SK-N-MC (cell line): Measurements from ENCODE around the gene LINGO4.
A peak's percentile ranks its signal among the peaks of the same experiment; 100 is the strongest.
"Not testable (repeated sequence)": the region's sequence is repeated elsewhere in the genome, so short reads cannot be mapped to it uniquely, and the experiment has no call there.

Experiments used
- DNase-seq: peaks from one replicate; pipeline ENCODE4 v3.0.0-alpha.2; 2011; ENCODE audit warnings: low read depth, low spot score
- H3K27ac ChIP-seq: fragments of 200-600 bp; sonication (generic); 2 replicates; pipeline ENCODE4 v1.5.1; 2016; ENCODE audit warnings: mixed run types
- H3K36me3 ChIP-seq: fragments of 200-600 bp; sonication (generic); 2 replicates; pipeline ENCODE4 v1.6.1; 2017; ENCODE audit warnings: antibody characterized with exemption, low read length, mixed read lengths; ENCODE audit not compliant: insufficient read depth
- H3K4me3 ChIP-seq: fragments of 200-600 bp; sonication (generic); 2 replicates; pipeline ENCODE4 v1.5.1; 2016
- H3K9ac ChIP-seq: fragments of 200-600 bp; sonication (generic); 2 replicates; pipeline ENCODE4 v1.8.0; 2017; ENCODE audit warnings: mixed run types, mixed read lengths; ENCODE audit not compliant: insufficient read length
- H3K9me3 ChIP-seq: fragments of 200-600 bp; sonication (generic); 2 replicates; pipeline ENCODE4 v1.6.1; 2017; ENCODE audit warnings: low read depth, mild to moderate bottlenecking, antibody characterized with exemption, low read length, moderate library complexity, mixed read lengths
- EZH2 ChIP-seq: fragments of 200-600 bp; sonication (generic); IDR thresholded peaks from one replicate; pipeline ENCODE4 v1.6.1; 2017; ENCODE audit warnings: antibody characterized with exemption
- FOXP2 ChIP-seq: optimal IDR thresholded peaks from 2 replicates; pipeline ENCODE3; 2011; ENCODE audit warnings: mild to moderate bottlenecking, moderate library complexity; ENCODE audit not compliant: insufficient read depth; ENCODE audit errors: extremely low read length, control extremely low read depth
- POLR2AphosphoS5 ChIP-seq: IDR thresholded peaks from 2 replicates; pipeline ENCODE4 v1.6.1; 2012; ENCODE audit warnings: mild to moderate bottlenecking, low read depth, low read length, borderline replicate concordance

Gene LINGO4

DNA sequence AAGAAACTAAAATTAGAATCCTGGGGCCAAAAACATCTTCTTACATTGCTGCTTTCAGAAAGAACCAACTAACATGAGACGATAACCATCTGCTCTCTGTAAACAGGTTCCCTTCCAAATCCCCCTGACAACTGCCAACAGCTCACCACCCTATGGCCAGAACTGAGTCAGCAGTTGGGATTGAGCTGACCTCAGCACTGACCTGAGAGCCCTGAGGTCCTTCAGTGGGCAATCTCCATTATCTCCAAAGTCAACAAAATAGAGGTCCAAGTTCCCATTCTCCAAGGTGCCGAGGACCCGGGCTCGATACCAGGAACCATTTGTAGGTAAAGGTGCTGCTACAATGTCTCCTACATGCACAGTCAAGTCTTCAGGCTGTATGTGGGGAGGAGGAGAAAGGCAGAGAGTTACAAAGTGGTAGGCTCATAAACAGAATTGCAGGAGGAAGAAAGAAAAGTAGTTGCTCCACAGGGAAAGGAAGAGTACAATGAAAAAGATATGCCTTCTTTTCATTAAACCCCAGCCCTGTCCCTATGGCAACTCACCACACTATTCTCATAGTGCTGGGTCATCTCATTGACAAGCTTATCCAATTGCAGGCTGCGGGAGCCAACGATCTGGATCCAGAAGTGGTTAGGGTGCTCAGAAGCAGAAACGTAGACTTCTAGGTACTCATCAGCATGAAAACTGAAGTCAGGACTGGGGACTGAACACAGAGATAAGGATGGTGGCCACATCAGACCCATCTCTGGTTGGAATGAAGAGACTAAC lies 29.1 kb downstream of the LINGO4 start:
- no peak for TF ChIP-seq EZH2
- no peak for TF ChIP-seq POLR2AphosphoS5
- TF ChIP-seq FOXP2: no peak
- H3K9me3 ChIP-seq: no peaks in the 10 kb centered on the region
- no peak overlapping the region for H3K27ac ChIP-seq
- H3K36me3 ChIP-seq: no peaks in the 10 kb centered on the region
- H3K9ac ChIP-seq: no peak overlapping the region
- DNase-seq: no peak
- H3K4me3 ChIP-seq: no peak overlapping the region

DNA sequence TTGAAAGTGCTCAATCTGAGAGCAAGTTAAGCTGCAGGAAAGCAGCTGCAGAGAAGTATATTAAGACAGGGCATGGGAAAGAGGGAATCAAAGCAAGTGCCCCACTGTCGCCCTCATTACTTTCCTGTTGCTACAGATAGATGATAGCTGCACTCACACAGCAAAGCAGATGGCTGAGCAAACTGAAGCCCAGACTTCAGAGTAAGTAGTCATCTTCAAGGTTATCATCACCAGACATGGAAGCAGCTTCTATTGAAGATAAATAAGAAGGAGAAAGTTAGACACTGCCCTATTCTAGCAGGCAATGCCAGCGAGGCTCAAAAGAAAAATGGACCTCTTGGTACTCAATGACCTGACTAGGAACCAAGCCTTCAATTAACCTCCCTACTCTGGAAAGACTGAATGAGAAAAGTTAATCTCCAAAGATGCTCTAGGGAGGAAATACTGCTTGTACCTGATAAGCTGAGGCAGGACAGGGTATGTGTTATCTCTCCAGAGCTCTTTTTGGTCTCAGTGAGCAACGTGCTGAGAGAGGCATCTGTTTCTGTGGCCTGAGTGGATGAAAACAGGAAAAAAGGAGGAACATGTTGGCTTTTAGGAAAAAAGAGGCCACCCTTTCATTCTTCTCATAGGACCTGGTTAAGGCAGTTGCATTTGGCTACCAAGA lies 30.8 kb downstream of the LINGO4 start:
- no peak overlapping the region for H3K27ac ChIP-seq
- H3K36me3 ChIP-seq: no peaks in the 10 kb centered on the region
- TF ChIP-seq EZH2 (no peak), FOXP2 (no peak), POLR2AphosphoS5 (no peak)
- no peak overlapping the region for H3K9ac ChIP-seq
- DNase-seq: no peak
- H3K4me3 ChIP-seq: no peak overlapping the region
- H3K9me3 ChIP-seq: no peaks in the 10 kb centered on the region

DNA sequence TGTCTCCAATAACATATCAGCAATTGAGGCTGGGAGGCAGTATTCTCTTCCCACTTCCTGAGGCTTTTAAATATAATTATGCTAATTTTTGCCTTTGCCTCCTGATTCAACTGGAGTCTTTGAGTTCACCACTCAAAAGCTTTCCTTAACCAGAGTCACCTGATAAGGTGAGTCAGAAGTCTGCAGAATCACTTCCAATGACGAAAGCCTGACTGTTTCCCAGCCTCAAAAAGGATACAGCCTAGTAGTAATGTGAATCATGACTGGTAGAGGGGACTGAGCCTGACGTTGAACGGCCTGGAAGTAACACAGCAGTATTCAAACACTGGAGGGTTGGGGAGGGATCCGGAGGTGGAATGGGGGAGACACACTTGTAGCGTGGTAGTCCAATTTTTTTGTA lies 31.5 kb downstream of the LINGO4 start:
- no peak overlapping the region for H3K27ac ChIP-seq
- H3K4me3 ChIP-seq: no peak overlapping the region
- no peaks in the 10 kb centered on the region for H3K9me3 ChIP-seq
- H3K36me3 ChIP-seq: no peaks in the 10 kb centered on the region
- no peak for DNase-seq
- TF ChIP-seq FOXP2 (no peak), EZH2 (no peak), POLR2AphosphoS5 (no peak)
- H3K9ac ChIP-seq: no peak overlapping the region

DNA sequence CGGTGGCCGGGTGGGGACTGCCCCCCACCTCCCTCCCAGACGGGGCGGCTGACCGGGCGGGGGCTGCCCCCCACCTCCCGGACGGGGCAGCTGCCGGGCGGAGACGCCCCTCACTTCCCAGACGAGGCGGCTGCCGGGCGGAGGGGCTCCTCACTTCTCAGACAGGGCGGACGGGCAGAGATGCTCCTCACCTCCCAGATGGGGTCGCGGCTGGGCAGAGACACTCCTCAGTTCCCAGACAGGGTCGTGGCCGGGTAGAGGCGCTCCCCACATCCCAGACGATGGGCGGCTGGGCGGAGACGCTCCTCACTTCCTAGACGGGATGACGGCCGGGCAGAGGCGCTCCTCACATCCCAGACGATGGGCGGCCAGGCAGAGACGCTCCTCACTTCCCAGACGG lies 35.9 kb downstream of the LINGO4 start:
- not testable (repeated sequence) for H3K36me3 ChIP-seq, H3K27ac ChIP-seq, H3K9ac ChIP-seq, H3K9me3 ChIP-seq, DNase-seq, H3K4me3 ChIP-seq

DNA sequence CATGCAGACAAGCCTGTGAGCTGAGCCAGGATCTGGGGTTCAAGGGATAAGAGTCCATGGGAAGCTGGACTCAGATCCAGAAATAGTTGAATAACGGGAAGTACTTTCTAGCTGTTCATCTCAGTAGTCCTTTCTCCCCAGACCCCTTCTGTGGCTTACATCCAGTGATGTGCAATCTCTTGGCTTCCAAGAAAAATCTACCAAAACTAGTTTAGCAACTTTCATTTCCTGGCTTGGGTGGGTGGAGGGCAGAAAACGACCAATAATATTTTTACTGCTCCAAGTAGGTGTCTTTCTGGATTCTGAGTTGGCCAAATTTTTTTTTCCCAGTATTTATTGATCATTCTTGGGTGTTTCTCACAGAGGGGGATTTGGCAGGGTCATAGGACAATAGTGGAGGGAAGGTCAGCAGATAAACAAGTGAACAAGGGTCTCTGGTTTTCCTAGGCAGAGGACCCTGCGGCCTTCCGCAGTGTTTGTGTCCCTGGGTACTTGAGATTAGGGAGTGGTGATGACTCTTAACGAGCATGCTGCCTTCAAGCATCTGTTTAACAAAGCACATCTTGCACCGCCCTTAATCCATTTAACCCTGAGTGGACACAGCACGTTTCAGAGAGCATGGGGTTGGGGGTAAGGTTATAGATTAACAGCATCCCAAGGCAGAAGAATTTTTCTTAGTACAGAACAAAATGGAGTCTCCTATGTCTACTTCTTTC lies 36.7 kb downstream of the LINGO4 start:
- DNase-seq: not testable (repeated sequence)

DNA sequence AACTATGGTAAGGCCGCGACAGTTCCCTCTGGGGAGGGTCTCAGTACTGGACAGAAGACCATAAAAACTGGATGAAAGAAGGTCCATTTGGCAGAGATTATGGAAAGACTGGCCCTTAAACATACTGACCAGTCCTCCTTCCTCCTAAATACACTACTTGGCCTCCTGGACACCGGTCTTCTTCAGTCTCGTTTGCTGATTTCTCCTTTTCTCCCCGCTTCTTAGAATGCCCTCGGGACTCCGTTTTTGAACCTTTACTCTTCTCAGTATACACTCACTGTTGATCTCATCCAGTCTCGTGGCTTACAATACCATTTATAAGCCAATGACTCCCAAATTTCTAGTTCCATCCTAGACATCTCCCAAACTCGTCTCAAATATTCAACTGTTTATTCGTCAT lies 41.2 kb downstream of the LINGO4 start:
- Histone ChIP-seq H3K4me3 (peak overlapping the region; percentile 93), H3K9ac (peak overlapping the region; percentile 93), H3K36me3 (peaks cover 30% of the 10 kb centered on the region), H3K9me3 (no peaks in the 10 kb centered on the region), H3K27ac (0 out of 2 replicates have a peak overlapping the region, but pooled peaks have one; percentile 51)
- no peak for DNase-seq
- no peak for TF ChIP-seq POLR2AphosphoS5
- no peak for TF ChIP-seq FOXP2
- no peak for TF ChIP-seq EZH2

More for the DNA sequence above, 36.7 kb downstream of the LINGO4 start:
- not testable (repeated sequence) for H3K36me3 ChIP-seq, H3K4me3 ChIP-seq, H3K9ac ChIP-seq, H3K9me3 ChIP-seq, H3K27ac ChIP-seq

DNA sequence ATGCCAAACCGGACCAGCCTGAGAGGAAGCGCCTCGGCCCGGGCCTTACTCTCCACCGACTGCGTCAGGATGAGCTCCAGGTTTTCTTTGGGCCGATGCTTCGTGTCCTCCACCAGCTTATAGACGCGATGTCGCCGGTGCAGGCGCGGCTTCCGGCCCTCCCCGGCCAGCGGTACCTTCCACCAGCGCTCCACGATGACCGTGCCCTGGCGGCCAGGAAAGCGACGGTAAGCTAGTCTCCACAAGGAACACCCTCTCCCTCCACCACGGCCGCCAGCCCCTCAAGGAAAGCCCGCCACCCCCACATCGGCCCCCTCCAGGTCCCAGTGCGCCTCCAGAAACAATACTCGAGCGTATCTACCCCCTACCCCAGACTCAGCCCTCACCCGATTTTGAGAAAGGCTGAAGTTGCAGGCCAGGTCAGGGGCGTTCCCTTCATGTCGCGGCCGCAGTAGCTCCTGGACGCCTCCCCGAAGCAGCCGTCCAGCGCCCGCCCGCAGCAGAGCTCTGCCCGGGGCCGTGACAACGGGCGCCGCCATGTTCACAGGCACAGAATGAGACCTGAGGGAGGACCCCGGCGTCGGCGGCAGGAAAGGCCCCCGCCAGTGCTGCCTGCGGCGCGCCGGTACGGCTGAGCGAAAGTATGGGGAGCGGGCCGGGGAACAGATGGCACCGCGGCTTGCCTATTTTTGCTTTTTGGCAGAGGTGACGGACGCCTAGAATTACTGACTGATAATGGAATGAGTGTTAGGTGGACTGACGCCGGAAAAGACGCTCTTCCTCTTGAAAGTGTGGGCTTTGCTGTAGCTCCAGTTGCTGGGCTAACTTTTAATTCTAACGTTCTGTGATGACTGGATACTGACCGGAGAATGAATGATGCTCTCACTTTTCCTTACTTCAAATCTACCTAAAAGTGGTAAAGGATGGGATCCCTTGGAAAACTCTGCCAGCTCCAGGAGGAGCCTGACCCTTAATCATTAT lies 42.0 kb downstream of the LINGO4 start, which contains the start of gene MRPL9:
Gene MRPL9, minus strand, starts transcription at position 556 of the 981 bp plus-strand sequence. Its CDS starts 17 bp downstream, at position 539.
- Histone ChIP-seq H3K9me3 (no peaks in the 10 kb centered on the region), H3K36me3 (peaks cover 34% of the 10 kb centered on the region), H3K9ac (peak within 1 kb of the TSS; percentile 93), H3K27ac (peak within 1 kb of the TSS; percentile 51; the same call in 1 of the 2 replicates), H3K4me3 (peak within 1 kb of the TSS; percentile 93)
- TF ChIP-seq POLR2AphosphoS5 (peak; percentile 90), EZH2 (no peak)
- no peak for DNase-seq
